OCI-LY3 (cell line): ENCODE results near the gene HSDL2.

Experiments used
- H2AFZ ChIP-seq: fragments of 200-600, 300-600 bp; shearing (Covaris generic); 2 replicates; pipeline ENCODE4 v1.6.0; 2014; ENCODE audit warnings: antibody characterized with exemption, low read depth, low read length
- H3K27ac ChIP-seq: fragments of 200-600, 300-600 bp; sonication (generic); 2 replicates; pipeline ENCODE4 v1.5.1; 2014; ENCODE audit warnings: mild to moderate bottlenecking, low read length, moderate library complexity, mixed read lengths
- H3K27me3 ChIP-seq: fragments of 200-600, 300-600 bp; sonication (generic); 2 replicates; pipeline ENCODE4 v1.6.1; 2014; ENCODE audit warnings: low read depth, low read length, mixed read lengths
- H3K36me3 ChIP-seq: fragments of 200-600, 300-600 bp; sonication (generic); replicated peaks from 2 replicates; pipeline ENCODE3; 2014; ENCODE audit warnings: low read depth, low read length, mixed read lengths
- H3K4me1 ChIP-seq: fragments of 300-600, 200-600 bp; sonication (generic); 2 replicates; pipeline ENCODE4 v1.6.1; 2014; ENCODE audit warnings: low read length, mixed read lengths
- H3K4me2 ChIP-seq: fragments of 200-600, 300-600 bp; sonication (generic); 2 replicates; pipeline ENCODE4 v1.6.1; 2014; ENCODE audit warnings: low read length, mixed read lengths
- H3K4me3 ChIP-seq: fragments of 300-600, 200-600 bp; sonication (generic); 2 replicates; pipeline ENCODE4 v1.5.1; 2014; ENCODE audit warnings: antibody characterized with exemption, mild to moderate bottlenecking, low read length, moderate library complexity
- H3K79me2 ChIP-seq: fragments of 300-600, 200-600 bp; shearing (Covaris generic); 2 replicates; pipeline ENCODE4 v1.6.1; 2014; ENCODE audit warnings: mild to moderate bottlenecking, low read length, mixed read lengths
- H3K9ac ChIP-seq: fragments of 300-600, 200-600 bp; shearing (Covaris generic); 2 replicates; pipeline ENCODE4 v1.6.0; 2014; ENCODE audit warnings: mild to moderate bottlenecking, low read length, moderate library complexity
- H3K9me3 ChIP-seq: fragments of 200-600, 300-600 bp; shearing (Covaris generic); 2 replicates; pipeline ENCODE4 v1.6.1; 2014; ENCODE audit warnings: low read length, mixed read lengths; ENCODE audit not compliant: insufficient read depth
- H4K20me1 ChIP-seq: fragments of 200-600, 300-600 bp; sonication (generic); 2 replicates; pipeline ENCODE4 v1.6.1; 2016; ENCODE audit warnings: low read length, mixed read lengths; ENCODE audit not compliant: insufficient read depth
- CTCF ChIP-seq: fragments of 200-600, 300-600 bp; sonication (generic); IDR thresholded peaks from 2 replicates; pipeline ENCODE4 v1.5.1; 2014; ENCODE audit warnings: antibody characterized with exemption, low read length, low read depth
- EZH2phosphoT487 ChIP-seq: fragments of 200-600 bp; shearing (Covaris generic); IDR thresholded peaks from 2 replicates; pipeline ENCODE4 v1.6.1; 2018; ENCODE audit warnings: antibody characterized with exemption, mixed run types, low read depth

The HSDL2 gene

GRCh38 chr9:112437406-112437805, 57.5 kb downstream of the HSDL2 start:
- H3K9me3 ChIP-seq, result no peaks in the 10 kb centered on the region
- H3K36me3 ChIP-seq, result no peaks in the 10 kb centered on the region
- H3K4me3 ChIP-seq, result no peak overlapping the region
- H3K4me2 ChIP-seq, result no peak overlapping the region
- no peak overlapping the region for H3K27ac ChIP-seq
- H3K4me1 ChIP-seq, result no peaks in the 10 kb centered on the region
- no peak overlapping the region for H2AFZ ChIP-seq
- TF ChIP-seq CTCF (no peak), EZH2phosphoT487 (no peak)
- no peaks in the 10 kb centered on the region for H4K20me1 ChIP-seq
- no peaks in the 10 kb centered on the region for H3K79me2 ChIP-seq
- no peak overlapping the region for H3K9ac ChIP-seq
- H3K27me3 ChIP-seq, result no peaks in the 10 kb centered on the region

GRCh38 chr9:112439171-112439570, 59.3 kb downstream of the HSDL2 start:
- H3K79me2 ChIP-seq, result no peaks in the 10 kb centered on the region
- H3K4me3 ChIP-seq, result no peak overlapping the region
- no peaks in the 10 kb centered on the region for H3K9me3 ChIP-seq
- H4K20me1 ChIP-seq, result no peaks in the 10 kb centered on the region
- H3K27ac ChIP-seq, result no peak overlapping the region
- H3K9ac ChIP-seq, result no peak overlapping the region
- TF ChIP-seq CTCF (no peak), EZH2phosphoT487 (no peak)
- H3K4me2 ChIP-seq, result no peak overlapping the region
- H2AFZ ChIP-seq, result no peak overlapping the region
- H3K36me3 ChIP-seq, result no peaks in the 10 kb centered on the region
- no peaks in the 10 kb centered on the region for H3K4me1 ChIP-seq
- H3K27me3 ChIP-seq, result no peaks in the 10 kb centered on the region

- no peaks in the 10 kb centered on the region for H3K27me3 ChIP-seq
- no peaks in the 10 kb centered on the region for H3K9me3 ChIP-seq
- no peaks in the 10 kb centered on the region; the same call in 1 of the 2 replicates for H3K4me1 ChIP-seq
- H3K36me3 ChIP-seq, result no peaks in the 10 kb centered on the region
- no peak for TF ChIP-seq CTCF
- no peak for TF ChIP-seq EZH2phosphoT487
- H3K27ac ChIP-seq, result no peak overlapping the region
- no peaks in the 10 kb centered on the region for H3K79me2 ChIP-seq
- no peak overlapping the region for H2AFZ ChIP-seq
- H3K4me3 ChIP-seq, result no peak overlapping the region
- H3K4me2 ChIP-seq, result no peak overlapping the region
- H3K9ac ChIP-seq, result no peak overlapping the region
- no peaks in the 10 kb centered on the region for H4K20me1 ChIP-seq
Observed at GRCh38 chr9:112439825-112440224, 59.9 kb downstream of the HSDL2 start.

GRCh38 chr9:112443200-112443599, 63.3 kb downstream of the HSDL2 start:
- Histone ChIP-seq H3K27ac (no peak overlapping the region), H2AFZ (no peak overlapping the region)
- peak; percentile 63 for TF ChIP-seq CTCF
- TF ChIP-seq EZH2phosphoT487, result no peak

More at GRCh38 chr9:112443200-112443599, 63.3 kb downstream of the HSDL2 start:
- Histone ChIP-seq H3K4me1 (peaks cover 6% of the 10 kb centered on the region; the same call in 1 of the 2 replicates), H3K9ac (no peak overlapping the region), H3K79me2 (no peaks in the 10 kb centered on the region), H4K20me1 (no peaks in the 10 kb centered on the region), H3K36me3 (no peaks in the 10 kb centered on the region), H3K9me3 (no peaks in the 10 kb centered on the region), H3K4me2 (no peak overlapping the region), H3K4me3 (no peak overlapping the region), H3K27me3 (no peaks in the 10 kb centered on the region)
